SH-SY5Y (cell line): Measurements from ENCODE around the gene GOLT1B.

Source experiments
- GATA2 ChIP-seq: IDR thresholded peaks from 2 replicates; pipeline ENCODE4 v1.6.1; 2011; ENCODE audit warnings: mild to moderate bottlenecking, low read depth, low read length
- GATA3 ChIP-seq: IDR thresholded peaks from 2 replicates; pipeline ENCODE4 v1.6.1; 2011; ENCODE audit warnings: low read depth, mild to moderate bottlenecking, low read length, moderate library complexity

- TF ChIP-seq GATA2 (no peak), GATA3 (no peak)
Measured at GRCh38 chr12:21552635-21553328, 51.2 kb downstream of the GOLT1B start.
